WTC11 (cell line): Measurements from ENCODE around the gene RPAIN. TPM values are rescaled to one million over a fixed set of nuclear protein-coding genes. Genes with fewer than 3 reads are reported as not detected.

Experiments used
- ATAC-seq: fragments of 200-7000 bp; cut with Tn5 transposase; 2 replicates; pipeline ENCODE4 v1.10.0; 2021; ENCODE audit warnings: mild to moderate bottlenecking, moderate library complexity
- CTCF ChIA-PET: fragments of 300-600 bp; sonication (Branson Sonifier 250); formaldehyde crosslinking; loops from one replicate; lab custom pipeline; 2021; ENCODE audit warnings: antibody characterized with exemption; lab: Charles Lee
- POLR2A ChIA-PET: fragments of 350-600 bp; sonication (Branson Sonifier 250); formaldehyde crosslinking; loops from one replicate; lab custom pipeline; 2021; ENCODE audit warnings: antibody characterized with exemption; lab: Charles Lee
- DNase-seq: peaks from one replicate; pipeline ENCODE4 v3.0.0; 2021; ENCODE audit warnings: low spot score
- H3K27ac Mint-ChIP-seq: 2 replicates; pipeline ENCODE4 v1.8.0; 2021; ENCODE audit warnings: mixed read lengths
- H3K27me3 Mint-ChIP-seq: 2 replicates; pipeline ENCODE4 v1.8.0; 2021; ENCODE audit warnings: low read depth, mild to moderate bottlenecking, moderate library complexity, mixed read lengths
- H3K36me3 Mint-ChIP-seq: 2 replicates; pipeline ENCODE4 v1.8.0; 2021; ENCODE audit warnings: mixed read lengths
- H3K4me1 Mint-ChIP-seq: 2 replicates; pipeline ENCODE4 v1.8.0; 2022; ENCODE audit warnings: mixed read lengths
- H3K4me3 Mint-ChIP-seq: 2 replicates; pipeline ENCODE4 v1.8.0; 2021; ENCODE audit warnings: mild to moderate bottlenecking, moderate library complexity, mixed read lengths
- H3K9me3 Mint-ChIP-seq: 2 replicates; pipeline ENCODE4 v1.8.0; 2021; ENCODE audit warnings: mixed read lengths
- FOXK1 ChIP-seq: sonication (generic); formaldehyde crosslinking; IDR thresholded peaks from 2 replicates; pipeline ENCODE4 v1.8.0; 2022; ENCODE audit warnings: mild to moderate bottlenecking, moderate library complexity, missing genetic modification reagents
- FOXP1 ChIP-seq: sonication (generic); formaldehyde crosslinking; IDR thresholded peaks from 2 replicates; pipeline ENCODE4 v1.8.0; 2022; ENCODE audit warnings: missing genetic modification reagents, mild to moderate bottlenecking, moderate library complexity, borderline replicate concordance
- GRHL2 ChIP-seq: fragments of 250-450 bp; sonication (Bioruptor Pico); IDR thresholded peaks from 2 replicates; pipeline ENCODE4 v1.8.0; 2022; ENCODE audit warnings: mild to moderate bottlenecking, moderate library complexity; ENCODE audit not compliant: insufficient replicate concordance, severe bottlenecking
- NFE2L1 ChIP-seq: sonication (generic); formaldehyde crosslinking; IDR thresholded peaks from 2 replicates; pipeline ENCODE4 v1.8.1; 2023; ENCODE audit warnings: missing genetic modification reagents
- NFYB ChIP-seq: sonication (generic); formaldehyde crosslinking; conservative IDR thresholded peaks from 2 replicates; pipeline ENCODE4 v1.8.0; 2022; ENCODE audit warnings: low read depth, missing genetic modification reagents
- NR3C1 ChIP-seq: sonication (generic); formaldehyde crosslinking; conservative IDR thresholded peaks from 2 replicates; pipeline ENCODE4 v1.8.1; 2023; ENCODE audit warnings: low read depth, mild to moderate bottlenecking, missing genetic modification reagents
- RORB ChIP-seq: fragments of 250-450 bp; sonication (Bioruptor Pico); IDR thresholded peaks from 2 replicates; pipeline ENCODE4 v1.9.0; 2021; ENCODE audit warnings: mild to moderate bottlenecking
- SOX15 ChIP-seq: fragments of 250-450 bp; sonication (Bioruptor Pico); IDR thresholded peaks from 2 replicates; pipeline ENCODE4 v1.9.0; 2021; ENCODE audit warnings: mild to moderate bottlenecking
- TEAD4 ChIP-seq: sonication (generic); formaldehyde crosslinking; IDR thresholded peaks from 2 replicates; pipeline ENCODE4 v1.8.0; 2022; ENCODE audit warnings: mild to moderate bottlenecking, missing genetic modification reagents
- ZNF671 ChIP-seq: fragments of 250-450 bp; sonication (Bioruptor Pico); IDR thresholded peaks from 2 replicates; pipeline ENCODE4 v1.8.0; 2021; ENCODE audit warnings: mild to moderate bottlenecking
- total RNA-seq: library from RNA; stranded (reverse); gene quantifications from 3 replicates; pipeline ENCODE4 v1.2.3, GENCODE V29; 2021
- TF ChIP-seq, protein P1 (sequence below): sonication (generic); formaldehyde crosslinking; IDR thresholded peaks from 2 replicates; pipeline ENCODE4 v1.8.0; 2022; ENCODE audit warnings: mild to moderate bottlenecking, missing genetic modification reagents
- TF ChIP-seq, protein P2 (sequence below): sonication (generic); formaldehyde crosslinking; IDR thresholded peaks from 2 replicates; pipeline ENCODE4 v1.8.1; 2023; ENCODE audit warnings: mild to moderate bottlenecking, moderate library complexity, missing genetic modification reagents
- TF ChIP-seq, protein P3 (sequence below): sonication (generic); formaldehyde crosslinking; IDR thresholded peaks from 2 replicates; pipeline ENCODE4 v1.8.1; 2023; ENCODE audit warnings: mild to moderate bottlenecking, missing genetic modification reagents, moderate library complexity
- TF ChIP-seq, protein P4 (sequence below): sonication (generic); formaldehyde crosslinking; IDR thresholded peaks from 2 replicates; pipeline ENCODE4 v1.8.1; 2023; ENCODE audit warnings: mild to moderate bottlenecking, missing genetic modification reagents, borderline replicate concordance
- TF ChIP-seq, protein P5 (sequence below): fragments of 250-450 bp; sonication (Bioruptor Pico); IDR thresholded peaks from 2 replicates; pipeline ENCODE4 v1.9.0; 2021; ENCODE audit warnings: mild to moderate bottlenecking, borderline replicate concordance
- TF ChIP-seq, protein P6 (sequence below): sonication (generic); formaldehyde crosslinking; IDR thresholded peaks from 2 replicates; pipeline ENCODE4 v1.8.0; 2022; ENCODE audit warnings: mild to moderate bottlenecking, missing genetic modification reagents
- TF ChIP-seq, protein P7 (sequence below): sonication (generic); formaldehyde crosslinking; IDR thresholded peaks from 2 replicates; pipeline ENCODE4 v1.8.1; 2022; ENCODE audit warnings: missing genetic modification reagents, borderline replicate concordance
- TF ChIP-seq, protein P8 (sequence below): sonication (generic); formaldehyde crosslinking; IDR thresholded peaks from 2 replicates; pipeline ENCODE4 v1.8.0; 2023; ENCODE audit warnings: mild to moderate bottlenecking, missing genetic modification reagents

RPAIN gene
- total RNA-seq, 1 experiment from 2014 or later, result 67.8 TPM

DNA sequence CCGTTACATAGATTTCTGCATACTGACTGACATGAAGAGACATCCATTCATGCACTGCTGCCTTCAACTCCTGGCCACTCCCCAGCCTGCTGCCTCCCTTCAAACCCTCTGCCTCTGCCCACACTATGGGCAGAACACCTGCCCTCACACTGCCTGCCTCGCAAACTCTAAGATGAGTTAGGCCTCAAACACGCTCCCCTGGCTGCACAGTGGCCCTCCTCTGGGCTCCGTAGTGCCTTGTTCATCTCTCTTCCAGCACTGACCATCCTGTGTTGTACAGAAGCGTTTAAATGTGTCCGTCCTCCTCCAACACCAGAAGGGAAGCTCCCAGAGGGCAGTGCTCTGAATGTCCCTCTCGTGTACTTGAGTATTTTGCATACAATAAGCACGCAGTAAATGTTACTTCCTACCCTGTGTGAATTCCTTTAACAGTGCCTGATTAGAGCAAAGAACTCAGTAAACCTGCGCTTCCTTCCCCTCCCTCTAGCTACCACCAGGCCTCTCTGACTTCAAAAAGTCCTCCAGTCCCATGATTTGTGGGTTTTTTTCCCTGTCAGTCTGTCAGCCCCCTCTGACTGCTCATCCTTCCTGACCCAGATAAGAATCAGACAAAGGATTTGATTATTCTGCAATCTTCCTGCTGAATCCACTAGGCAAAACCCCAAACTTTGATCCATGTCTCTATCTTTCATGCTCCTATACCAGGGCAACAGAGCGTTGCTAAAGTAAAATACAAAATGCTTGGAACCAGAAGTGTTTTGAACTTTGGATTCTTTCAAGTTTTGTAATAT, 44.9 kb downstream of the RPAIN start (continued):
- TF ChIP-seq, protein P1, sequence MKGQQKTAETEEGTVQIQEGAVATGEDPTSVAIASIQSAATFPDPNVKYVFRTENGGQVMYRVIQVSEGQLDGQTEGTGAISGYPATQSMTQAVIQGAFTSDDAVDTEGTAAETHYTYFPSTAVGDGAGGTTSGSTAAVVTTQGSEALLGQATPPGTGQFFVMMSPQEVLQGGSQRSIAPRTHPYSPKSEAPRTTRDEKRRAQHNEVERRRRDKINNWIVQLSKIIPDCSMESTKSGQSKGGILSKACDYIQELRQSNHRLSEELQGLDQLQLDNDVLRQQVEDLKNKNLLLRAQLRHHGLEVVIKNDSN (CRISPR knock-in tag), result no peak
- TF ChIP-seq TEAD4 (CRISPR knock-in tag) (no peak), ZNF671 (CRISPR knock-in tag) (no peak)
- TF ChIP-seq, protein P2, sequence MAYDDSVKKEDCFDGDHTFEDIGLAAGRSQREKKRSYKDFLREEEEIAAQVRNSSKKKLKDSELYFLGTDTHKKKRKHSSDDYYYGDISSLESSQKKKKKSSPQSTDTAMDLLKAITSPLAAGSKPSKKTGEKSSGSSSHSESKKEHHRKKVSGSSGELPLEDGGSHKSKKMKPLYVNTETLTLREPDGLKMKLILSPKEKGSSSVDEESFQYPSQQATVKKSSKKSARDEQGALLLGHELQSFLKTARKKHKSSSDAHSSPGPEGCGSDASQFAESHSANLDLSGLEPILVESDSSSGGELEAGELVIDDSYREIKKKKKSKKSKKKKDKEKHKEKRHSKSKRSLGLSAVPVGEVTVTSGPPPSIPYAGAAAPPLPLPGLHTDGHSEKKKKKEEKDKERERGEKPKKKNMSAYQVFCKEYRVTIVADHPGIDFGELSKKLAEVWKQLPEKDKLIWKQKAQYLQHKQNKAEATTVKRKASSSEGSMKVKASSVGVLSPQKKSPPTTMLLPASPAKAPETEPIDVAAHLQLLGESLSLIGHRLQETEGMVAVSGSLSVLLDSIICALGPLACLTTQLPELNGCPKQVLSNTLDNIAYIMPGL (CRISPR knock-in tag), result no peak
- TF ChIP-seq, all 79 proteins: peak for 0

DNA sequence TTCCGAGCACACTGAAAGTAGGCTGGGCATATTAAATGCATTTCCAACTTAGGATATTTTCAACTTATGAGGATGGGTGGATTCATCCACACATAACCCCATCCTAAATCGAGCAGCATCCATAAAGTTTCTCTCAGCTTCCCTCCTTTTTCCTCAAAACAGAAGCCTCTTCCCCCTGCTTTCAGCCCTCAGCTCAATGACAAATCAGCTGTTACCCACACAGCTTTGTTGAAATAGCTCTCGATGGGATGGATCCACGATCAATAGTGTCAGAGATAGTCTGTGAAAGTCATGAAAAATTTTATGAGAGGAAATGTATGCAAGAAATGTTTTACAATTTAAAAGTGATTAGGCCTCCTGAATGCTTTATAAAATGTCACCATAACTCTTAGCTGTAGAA, 46.3 kb downstream of the RPAIN start:
- H3K9me3 Mint-ChIP-seq, result no peaks in the 10 kb centered on the region
- H3K36me3 Mint-ChIP-seq, result peaks cover 19% of the 10 kb centered on the region
- ChIA-PET POLR2A (no interaction called here), CTCF (interaction anchor here (2.0 kb wide), 1 partner anchor 27 kb away, joined by 5 read pairs; the partner anchor contains the start of gene C1QBP)
- peak overlapping the region; percentile 89 for H3K4me3 Mint-ChIP-seq
- DNase-seq (no peak), ATAC-seq (no peak)
- H3K27me3 Mint-ChIP-seq, result no peaks in the 10 kb centered on the region
- H3K4me1 Mint-ChIP-seq, result peaks cover 23% of the 10 kb centered on the region
- H3K27ac Mint-ChIP-seq, result peak overlapping the region; percentile 61; the same call in 1 of the 2 replicates
- TF ChIP-seq NFE2L1 (CRISPR knock-in tag) (no peak), NFYB (CRISPR knock-in tag) (no peak), RORB (CRISPR knock-in tag) (no peak), FOXK1 (CRISPR knock-in tag) (no peak), GRHL2 (CRISPR knock-in tag) (no peak), NR3C1 (CRISPR knock-in tag) (no peak), SOX15 (CRISPR knock-in tag) (no peak), FOXP1 (CRISPR knock-in tag) (no peak), ZNF671 (CRISPR knock-in tag) (no peak)
- TF ChIP-seq, protein P3, sequence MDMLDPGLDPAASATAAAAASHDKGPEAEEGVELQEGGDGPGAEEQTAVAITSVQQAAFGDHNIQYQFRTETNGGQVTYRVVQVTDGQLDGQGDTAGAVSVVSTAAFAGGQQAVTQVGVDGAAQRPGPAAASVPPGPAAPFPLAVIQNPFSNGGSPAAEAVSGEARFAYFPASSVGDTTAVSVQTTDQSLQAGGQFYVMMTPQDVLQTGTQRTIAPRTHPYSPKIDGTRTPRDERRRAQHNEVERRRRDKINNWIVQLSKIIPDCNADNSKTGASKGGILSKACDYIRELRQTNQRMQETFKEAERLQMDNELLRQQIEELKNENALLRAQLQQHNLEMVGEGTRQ, result no peak
- TF ChIP-seq, protein P4, sequence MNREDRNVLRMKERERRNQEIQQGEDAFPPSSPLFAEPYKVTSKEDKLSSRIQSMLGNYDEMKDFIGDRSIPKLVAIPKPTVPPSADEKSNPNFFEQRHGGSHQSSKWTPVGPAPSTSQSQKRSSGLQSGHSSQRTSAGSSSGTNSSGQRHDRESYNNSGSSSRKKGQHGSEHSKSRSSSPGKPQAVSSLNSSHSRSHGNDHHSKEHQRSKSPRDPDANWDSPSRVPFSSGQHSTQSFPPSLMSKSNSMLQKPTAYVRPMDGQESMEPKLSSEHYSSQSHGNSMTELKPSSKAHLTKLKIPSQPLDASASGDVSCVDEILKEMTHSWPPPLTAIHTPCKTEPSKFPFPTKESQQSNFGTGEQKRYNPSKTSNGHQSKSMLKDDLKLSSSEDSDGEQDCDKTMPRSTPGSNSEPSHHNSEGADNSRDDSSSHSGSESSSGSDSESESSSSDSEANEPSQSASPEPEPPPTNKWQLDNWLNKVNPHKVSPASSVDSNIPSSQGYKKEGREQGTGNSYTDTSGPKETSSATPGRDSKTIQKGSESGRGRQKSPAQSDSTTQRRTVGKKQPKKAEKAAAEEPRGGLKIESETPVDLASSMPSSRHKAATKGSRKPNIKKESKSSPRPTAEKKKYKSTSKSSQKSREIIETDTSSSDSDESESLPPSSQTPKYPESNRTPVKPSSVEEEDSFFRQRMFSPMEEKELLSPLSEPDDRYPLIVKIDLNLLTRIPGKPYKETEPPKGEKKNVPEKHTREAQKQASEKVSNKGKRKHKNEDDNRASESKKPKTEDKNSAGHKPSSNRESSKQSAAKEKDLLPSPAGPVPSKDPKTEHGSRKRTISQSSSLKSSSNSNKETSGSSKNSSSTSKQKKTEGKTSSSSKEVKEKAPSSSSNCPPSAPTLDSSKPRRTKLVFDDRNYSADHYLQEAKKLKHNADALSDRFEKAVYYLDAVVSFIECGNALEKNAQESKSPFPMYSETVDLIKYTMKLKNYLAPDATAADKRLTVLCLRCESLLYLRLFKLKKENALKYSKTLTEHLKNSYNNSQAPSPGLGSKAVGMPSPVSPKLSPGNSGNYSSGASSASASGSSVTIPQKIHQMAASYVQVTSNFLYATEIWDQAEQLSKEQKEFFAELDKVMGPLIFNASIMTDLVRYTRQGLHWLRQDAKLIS (CRISPR knock-in tag), result no peak
- TF ChIP-seq, protein P5, sequence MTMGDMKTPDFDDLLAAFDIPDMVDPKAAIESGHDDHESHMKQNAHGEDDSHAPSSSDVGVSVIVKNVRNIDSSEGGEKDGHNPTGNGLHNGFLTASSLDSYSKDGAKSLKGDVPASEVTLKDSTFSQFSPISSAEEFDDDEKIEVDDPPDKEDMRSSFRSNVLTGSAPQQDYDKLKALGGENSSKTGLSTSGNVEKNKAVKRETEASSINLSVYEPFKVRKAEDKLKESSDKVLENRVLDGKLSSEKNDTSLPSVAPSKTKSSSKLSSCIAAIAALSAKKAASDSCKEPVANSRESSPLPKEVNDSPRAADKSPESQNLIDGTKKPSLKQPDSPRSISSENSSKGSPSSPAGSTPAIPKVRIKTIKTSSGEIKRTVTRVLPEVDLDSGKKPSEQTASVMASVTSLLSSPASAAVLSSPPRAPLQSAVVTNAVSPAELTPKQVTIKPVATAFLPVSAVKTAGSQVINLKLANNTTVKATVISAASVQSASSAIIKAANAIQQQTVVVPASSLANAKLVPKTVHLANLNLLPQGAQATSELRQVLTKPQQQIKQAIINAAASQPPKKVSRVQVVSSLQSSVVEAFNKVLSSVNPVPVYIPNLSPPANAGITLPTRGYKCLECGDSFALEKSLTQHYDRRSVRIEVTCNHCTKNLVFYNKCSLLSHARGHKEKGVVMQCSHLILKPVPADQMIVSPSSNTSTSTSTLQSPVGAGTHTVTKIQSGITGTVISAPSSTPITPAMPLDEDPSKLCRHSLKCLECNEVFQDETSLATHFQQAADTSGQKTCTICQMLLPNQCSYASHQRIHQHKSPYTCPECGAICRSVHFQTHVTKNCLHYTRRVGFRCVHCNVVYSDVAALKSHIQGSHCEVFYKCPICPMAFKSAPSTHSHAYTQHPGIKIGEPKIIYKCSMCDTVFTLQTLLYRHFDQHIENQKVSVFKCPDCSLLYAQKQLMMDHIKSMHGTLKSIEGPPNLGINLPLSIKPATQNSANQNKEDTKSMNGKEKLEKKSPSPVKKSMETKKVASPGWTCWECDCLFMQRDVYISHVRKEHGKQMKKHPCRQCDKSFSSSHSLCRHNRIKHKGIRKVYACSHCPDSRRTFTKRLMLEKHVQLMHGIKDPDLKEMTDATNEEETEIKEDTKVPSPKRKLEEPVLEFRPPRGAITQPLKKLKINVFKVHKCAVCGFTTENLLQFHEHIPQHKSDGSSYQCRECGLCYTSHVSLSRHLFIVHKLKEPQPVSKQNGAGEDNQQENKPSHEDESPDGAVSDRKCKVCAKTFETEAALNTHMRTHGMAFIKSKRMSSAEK, result no peak
- TF ChIP-seq, protein P6, sequence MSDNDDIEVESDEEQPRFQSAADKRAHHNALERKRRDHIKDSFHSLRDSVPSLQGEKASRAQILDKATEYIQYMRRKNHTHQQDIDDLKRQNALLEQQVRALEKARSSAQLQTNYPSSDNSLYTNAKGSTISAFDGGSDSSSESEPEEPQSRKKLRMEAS (CRISPR knock-in tag), result no peak
- TF ChIP-seq, protein P7, sequence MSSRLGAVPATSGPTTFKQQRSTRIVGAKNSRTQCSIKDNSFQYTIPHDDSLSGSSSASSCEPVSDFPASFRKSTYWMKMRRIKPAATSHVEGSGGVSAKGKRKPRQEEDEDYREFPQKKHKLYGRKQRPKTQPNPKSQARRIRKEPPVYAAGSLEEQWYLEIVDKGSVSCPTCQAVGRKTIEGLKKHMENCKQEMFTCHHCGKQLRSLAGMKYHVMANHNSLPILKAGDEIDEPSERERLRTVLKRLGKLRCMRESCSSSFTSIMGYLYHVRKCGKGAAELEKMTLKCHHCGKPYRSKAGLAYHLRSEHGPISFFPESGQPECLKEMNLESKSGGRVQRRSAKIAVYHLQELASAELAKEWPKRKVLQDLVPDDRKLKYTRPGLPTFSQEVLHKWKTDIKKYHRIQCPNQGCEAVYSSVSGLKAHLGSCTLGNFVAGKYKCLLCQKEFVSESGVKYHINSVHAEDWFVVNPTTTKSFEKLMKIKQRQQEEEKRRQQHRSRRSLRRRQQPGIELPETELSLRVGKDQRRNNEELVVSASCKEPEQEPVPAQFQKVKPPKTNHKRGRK (CRISPR knock-in tag), result no peak
- TF ChIP-seq, protein P8, sequence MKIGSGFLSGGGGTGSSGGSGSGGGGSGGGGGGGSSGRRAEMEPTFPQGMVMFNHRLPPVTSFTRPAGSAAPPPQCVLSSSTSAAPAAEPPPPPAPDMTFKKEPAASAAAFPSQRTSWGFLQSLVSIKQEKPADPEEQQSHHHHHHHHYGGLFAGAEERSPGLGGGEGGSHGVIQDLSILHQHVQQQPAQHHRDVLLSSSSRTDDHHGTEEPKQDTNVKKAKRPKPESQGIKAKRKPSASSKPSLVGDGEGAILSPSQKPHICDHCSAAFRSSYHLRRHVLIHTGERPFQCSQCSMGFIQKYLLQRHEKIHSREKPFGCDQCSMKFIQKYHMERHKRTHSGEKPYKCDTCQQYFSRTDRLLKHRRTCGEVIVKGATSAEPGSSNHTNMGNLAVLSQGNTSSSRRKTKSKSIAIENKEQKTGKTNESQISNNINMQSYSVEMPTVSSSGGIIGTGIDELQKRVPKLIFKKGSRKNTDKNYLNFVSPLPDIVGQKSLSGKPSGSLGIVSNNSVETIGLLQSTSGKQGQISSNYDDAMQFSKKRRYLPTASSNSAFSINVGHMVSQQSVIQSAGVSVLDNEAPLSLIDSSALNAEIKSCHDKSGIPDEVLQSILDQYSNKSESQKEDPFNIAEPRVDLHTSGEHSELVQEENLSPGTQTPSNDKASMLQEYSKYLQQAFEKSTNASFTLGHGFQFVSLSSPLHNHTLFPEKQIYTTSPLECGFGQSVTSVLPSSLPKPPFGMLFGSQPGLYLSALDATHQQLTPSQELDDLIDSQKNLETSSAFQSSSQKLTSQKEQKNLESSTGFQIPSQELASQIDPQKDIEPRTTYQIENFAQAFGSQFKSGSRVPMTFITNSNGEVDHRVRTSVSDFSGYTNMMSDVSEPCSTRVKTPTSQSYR, result no peak
